ENCODE results near the gene RSPH1.

Gene RSPH1

GRCh38 chr21:42508371-42508770 is 12.3 kb upstream of the RSPH1 start:
- H3K27ac ChIP-seq (ENCODE audit: low read depth, low read length), result no peak overlapping the region
- H3K36me3 ChIP-seq (ENCODE audit: control insufficient read depth, low read length), result no peaks in the 10 kb centered on the region
- no peaks in the 10 kb centered on the region for H3F3A ChIP-seq (ENCODE audit: control insufficient read depth, insufficient read depth)
- H4K20me1 ChIP-seq (ENCODE audit: control insufficient read depth, insufficient read depth, low read depth, low read length), result no peaks in the 10 kb centered on the region
- no peaks in the 10 kb centered on the region for H3K9me3 ChIP-seq (ENCODE audit: control insufficient read depth, insufficient read depth, low read length)
- H3K27me3 ChIP-seq (ENCODE audit: control insufficient read depth, low read length), result no peaks in the 10 kb centered on the region
- TF ChIP-seq EZH2phosphoT487 (IDR thresholded peaks at IDR 0.05; ENCODE audit: borderline replicate concordance, low read length) (no peak), CTCF (IDR thresholded peaks at IDR 0.05; ENCODE audit: low read depth, low read length, poor library complexity, severe bottlenecking) (no peak)
- H3K4me2 ChIP-seq (ENCODE audit: low read length), result no peak overlapping the region
- no peak overlapping the region for H3K4me3 ChIP-seq (ENCODE audit: low read length)
- no peaks in the 10 kb centered on the region for H3K79me2 ChIP-seq (ENCODE audit: control insufficient read depth, low read length)
- peaks cover 29% of the 10 kb centered on the region for H3K4me1 ChIP-seq (ENCODE audit: control insufficient read depth, low read length)
- H3K9me2 ChIP-seq (replicated peaks; ENCODE audit: control insufficient read depth, low read length), result no peaks in the 10 kb centered on the region

- Histone ChIP-seq H3K4me2 (ENCODE audit: low read length) (no peak overlapping the region), H3K27ac (ENCODE audit: low read depth, low read length) (no peak overlapping the region), H3K9me3 (ENCODE audit: control insufficient read depth, insufficient read depth, low read length) (no peaks in the 10 kb centered on the region), H4K20me1 (ENCODE audit: control insufficient read depth, insufficient read depth, low read depth, low read length) (no peaks in the 10 kb centered on the region), H3K9me2 (replicated peaks; ENCODE audit: control insufficient read depth, low read length) (no peaks in the 10 kb centered on the region), H3K4me3 (ENCODE audit: low read length) (no peak overlapping the region), H3K79me2 (ENCODE audit: control insufficient read depth, low read length) (no peaks in the 10 kb centered on the region), H3F3A (ENCODE audit: control insufficient read depth, insufficient read depth) (no peaks in the 10 kb centered on the region), H3K36me3 (ENCODE audit: control insufficient read depth, low read length) (no peaks in the 10 kb centered on the region), H3K4me1 (ENCODE audit: control insufficient read depth, low read length) (peaks cover 27% of the 10 kb centered on the region), H3K27me3 (ENCODE audit: control insufficient read depth, low read length) (no peaks in the 10 kb centered on the region)
- TF ChIP-seq CTCF (IDR thresholded peaks at IDR 0.05; ENCODE audit: low read depth, low read length, poor library complexity, severe bottlenecking) (no peak), EZH2phosphoT487 (IDR thresholded peaks at IDR 0.05; ENCODE audit: borderline replicate concordance, low read length) (no peak)
These were observed 11.4 kb upstream of the RSPH1 start for GRCh38 chr21:42507418-42507817.

- H3K9me3 ChIP-seq (ENCODE audit: control insufficient read depth, insufficient read depth, low read length), result no peaks in the 10 kb centered on the region
- TF ChIP-seq EZH2phosphoT487 (IDR thresholded peaks at IDR 0.05; ENCODE audit: borderline replicate concordance, low read length) (no peak), CTCF (IDR thresholded peaks at IDR 0.05; ENCODE audit: low read depth, low read length, poor library complexity, severe bottlenecking) (no peak)
- H3K4me2 ChIP-seq (ENCODE audit: low read length), result no peak overlapping the region
- no peaks in the 10 kb centered on the region for H3K79me2 ChIP-seq (ENCODE audit: control insufficient read depth, low read length)
- H3K9me2 ChIP-seq (replicated peaks; ENCODE audit: control insufficient read depth, low read length), result no peaks in the 10 kb centered on the region
- no peaks in the 10 kb centered on the region for H3K27me3 ChIP-seq (ENCODE audit: control insufficient read depth, low read length)
- H4K20me1 ChIP-seq (ENCODE audit: control insufficient read depth, insufficient read depth, low read depth, low read length), result no peaks in the 10 kb centered on the region
- peaks cover 27% of the 10 kb centered on the region for H3K4me1 ChIP-seq (ENCODE audit: control insufficient read depth, low read length)
- H3K4me3 ChIP-seq (ENCODE audit: low read length), result no peak overlapping the region
- H3F3A ChIP-seq (ENCODE audit: control insufficient read depth, insufficient read depth), result no peaks in the 10 kb centered on the region
- no peak overlapping the region for H3K27ac ChIP-seq (ENCODE audit: low read depth, low read length)
- no peaks in the 10 kb centered on the region for H3K36me3 ChIP-seq (ENCODE audit: control insufficient read depth, low read length)
These were observed 9.2 kb upstream of the RSPH1 start for GRCh38 chr21:42505090-42505726.
